ENCODE measurements around the gene PAK5.
A peak's percentile ranks its signal among the peaks of the same experiment; 100 is the strongest.

The PAK5 gene

GRCh38 chr20:9629831-9630230 is 209.0 kb downstream of the PAK5 start:
- Histone ChIP-seq H3K4me3 (no peak overlapping the region), H3K27ac (no peak overlapping the region)

DNA sequence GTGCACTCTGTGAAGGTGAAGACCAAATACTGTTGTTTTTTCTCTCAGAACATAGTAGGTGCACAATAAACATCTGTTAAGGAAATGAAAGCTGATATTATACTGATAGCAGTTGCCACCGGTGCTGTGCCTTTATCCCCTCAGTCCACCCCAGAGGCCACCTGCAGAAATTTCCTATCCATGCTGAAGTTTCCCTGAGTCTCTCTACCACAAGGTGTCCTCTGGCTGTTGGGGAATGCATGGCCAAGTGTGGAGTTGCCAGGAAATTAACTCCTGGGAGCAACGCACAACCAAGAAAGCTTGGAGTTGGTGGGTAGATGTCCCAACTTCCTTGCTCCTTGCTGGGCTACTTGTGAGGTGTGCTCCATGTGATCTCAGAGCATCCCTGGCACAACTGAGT is 210.3 kb downstream of the PAK5 start:
- H3K27ac ChIP-seq, result no peak overlapping the region
- no peak overlapping the region for H3K4me3 ChIP-seq

GRCh38 chr20:9628141-9628540 is 210.7 kb downstream of the PAK5 start:
- H3K4me3 ChIP-seq, result no peak overlapping the region
- H3K27ac ChIP-seq, result no peak overlapping the region

- H3K27ac ChIP-seq, result no peak overlapping the region
- H3K4me3 ChIP-seq, result no peak overlapping the region
These were observed 211.7 kb downstream of the PAK5 start for GRCh38 chr20:9627219-9627618.

- H3K27ac ChIP-seq, result no peak overlapping the region
These were observed 212.5 kb downstream of the PAK5 start for GRCh38 chr20:9626357-9626756.

DNA sequence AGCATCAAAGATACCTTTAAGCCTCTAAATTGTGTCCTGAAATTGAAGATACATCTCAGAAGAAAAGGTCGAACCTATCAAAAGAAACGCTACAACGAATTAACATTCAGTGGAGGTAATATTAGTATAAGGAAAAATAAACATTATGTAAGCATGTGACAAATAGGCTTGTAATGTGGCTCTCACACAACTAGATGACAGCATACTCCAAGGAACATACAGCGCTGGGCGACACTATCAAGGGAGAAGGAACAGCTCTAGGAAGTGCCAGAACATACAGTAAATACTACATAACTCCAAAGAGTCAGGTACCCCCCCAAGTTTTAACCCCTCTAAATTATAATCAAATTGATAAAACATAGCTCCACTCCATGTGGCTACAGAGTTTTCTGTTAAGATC is 220.9 kb downstream of the PAK5 start:
- no peak overlapping the region for H3K4me3 ChIP-seq
- H3K27ac ChIP-seq, result no peak overlapping the region

More at GRCh38 chr20:9626357-9626756, 212.5 kb downstream of the PAK5 start:
- H3K4me3 ChIP-seq, result no peak overlapping the region

DNA sequence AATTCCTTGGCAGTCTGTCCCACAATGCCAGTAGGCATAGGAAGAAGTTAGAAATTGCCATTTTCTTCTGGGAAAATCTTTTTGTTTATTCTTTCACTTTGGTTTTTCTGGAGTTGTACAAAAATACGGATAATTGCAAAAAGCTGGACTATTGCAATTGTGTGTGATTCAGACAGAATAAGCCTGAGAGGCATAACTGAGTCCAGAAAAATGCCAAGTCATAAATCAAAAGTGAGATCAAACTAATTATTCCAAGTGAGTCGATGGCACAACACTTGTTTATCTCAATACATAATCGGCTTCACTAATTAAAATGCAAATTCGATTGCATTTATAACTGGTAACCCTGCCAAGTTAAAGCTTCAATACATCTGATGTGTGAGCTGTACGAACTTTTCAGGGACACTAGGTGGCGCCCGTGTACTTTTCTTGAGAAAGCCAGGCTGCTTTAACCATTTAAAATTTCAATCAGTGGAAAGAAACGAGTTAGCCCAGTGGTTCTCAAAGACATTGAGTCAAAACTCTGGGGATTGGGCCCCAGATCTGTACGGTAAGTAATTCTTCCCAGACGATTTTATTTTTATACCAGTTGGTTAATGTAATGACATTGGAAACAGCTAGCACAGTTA is 221.9 kb downstream of the PAK5 start:
- Histone ChIP-seq H3K27ac (peak overlapping the region in 5 of 21 experiments; percentile 10 to 66 (median 50)), H3K4me3 (no peak overlapping the region)

- peak overlapping the region in 5 of 21 experiments; percentile 10 to 66 (median 50) for H3K27ac ChIP-seq
These were observed 222.4 kb downstream of the PAK5 start for GRCh38 chr20:9616455-9616805.

DNA sequence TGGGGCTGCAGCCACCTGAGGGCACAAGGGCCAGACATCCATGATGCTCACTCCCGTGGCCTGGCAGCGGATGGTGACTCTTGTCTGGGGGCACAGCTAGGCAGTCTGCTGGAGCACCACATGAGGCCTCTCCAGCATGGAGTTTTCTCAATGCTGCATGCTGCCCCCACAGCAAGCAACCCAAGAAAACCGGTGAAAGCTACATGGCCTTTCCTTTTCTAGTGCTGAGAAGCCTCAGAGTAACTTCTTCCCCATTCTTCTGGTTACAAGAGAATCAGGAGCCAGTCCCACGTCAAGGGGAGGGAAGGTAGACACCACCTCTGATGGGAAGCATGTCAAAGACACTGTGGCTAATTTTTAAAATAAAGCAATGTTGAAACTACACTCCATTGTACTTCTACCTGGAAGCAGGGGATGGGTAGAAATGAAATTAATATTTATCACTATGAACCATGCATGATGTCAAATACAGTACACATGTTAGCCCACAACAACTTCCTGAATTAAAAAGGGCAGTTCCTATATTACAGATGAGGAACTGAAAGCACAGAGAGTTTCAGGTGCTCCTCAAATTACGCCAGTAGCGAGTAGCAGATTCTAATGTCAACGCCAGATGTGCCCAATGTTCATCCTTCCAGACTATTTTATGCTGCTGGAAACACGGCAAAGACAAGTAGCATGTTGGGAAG is 223.0 kb downstream of the PAK5 start:
- H3K4me3 ChIP-seq, result no peak overlapping the region
- H3K27ac ChIP-seq, result peak overlapping the region in 2 of 21 experiments; percentile 39 to 66

More at GRCh38 chr20:9616455-9616805, 222.4 kb downstream of the PAK5 start:
- no peak overlapping the region for H3K4me3 ChIP-seq

DNA sequence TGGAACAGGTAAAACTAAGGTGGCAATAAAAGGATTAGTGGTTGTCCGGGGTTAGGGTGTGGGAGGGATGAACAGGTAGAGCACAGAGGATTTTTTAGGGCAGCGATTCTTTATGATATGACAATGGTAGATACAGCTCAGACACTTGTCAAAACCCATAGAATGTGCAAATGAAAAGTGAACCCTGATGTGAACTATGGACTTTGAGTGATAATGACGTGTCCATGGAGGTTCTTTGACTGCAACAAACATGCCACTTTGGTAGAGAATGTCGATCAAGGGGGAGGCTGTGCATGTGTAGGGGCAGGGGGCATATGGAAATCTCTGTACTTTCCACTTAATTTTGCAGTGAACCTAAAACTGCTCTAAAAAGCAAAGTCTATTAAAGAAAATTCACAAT is 223.8 kb downstream of the PAK5 start:
- H3K27ac ChIP-seq, result no peak overlapping the region
- H3K4me3 ChIP-seq, result no peak overlapping the region

DNA sequence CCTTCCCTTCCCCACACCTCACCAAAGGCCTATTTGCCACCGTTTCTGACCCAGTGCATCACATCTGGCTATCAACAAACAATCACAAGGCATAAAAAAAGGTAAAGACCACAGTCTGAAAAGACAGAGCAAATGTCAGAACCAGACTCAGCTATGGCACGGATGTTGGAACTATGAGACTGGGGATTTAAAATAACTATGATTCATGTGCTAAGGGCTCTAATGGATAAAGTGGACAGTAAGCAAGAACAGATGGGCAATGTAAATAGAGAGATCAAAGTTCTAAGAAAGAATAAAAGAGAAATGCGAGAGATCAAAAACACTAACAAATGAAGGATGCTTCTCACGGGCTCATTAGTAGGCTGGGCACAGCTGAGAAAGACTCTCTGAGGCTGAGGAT is 225.0 kb downstream of the PAK5 start:
- no peak overlapping the region for H3K4me3 ChIP-seq
- H3K27ac ChIP-seq, result peak overlapping the region in 1 of 21 experiments; percentile 2

GRCh38 chr20:9611921-9612320 is 227.0 kb downstream of the PAK5 start:
- Histone ChIP-seq H3K4me3 (no peak overlapping the region), H3K27ac (no peak overlapping the region)

- H3K27ac ChIP-seq, result no peak overlapping the region
- no peak overlapping the region for H3K4me3 ChIP-seq
These were observed 228.2 kb downstream of the PAK5 start for GRCh38 chr20:9610665-9611064.

DNA sequence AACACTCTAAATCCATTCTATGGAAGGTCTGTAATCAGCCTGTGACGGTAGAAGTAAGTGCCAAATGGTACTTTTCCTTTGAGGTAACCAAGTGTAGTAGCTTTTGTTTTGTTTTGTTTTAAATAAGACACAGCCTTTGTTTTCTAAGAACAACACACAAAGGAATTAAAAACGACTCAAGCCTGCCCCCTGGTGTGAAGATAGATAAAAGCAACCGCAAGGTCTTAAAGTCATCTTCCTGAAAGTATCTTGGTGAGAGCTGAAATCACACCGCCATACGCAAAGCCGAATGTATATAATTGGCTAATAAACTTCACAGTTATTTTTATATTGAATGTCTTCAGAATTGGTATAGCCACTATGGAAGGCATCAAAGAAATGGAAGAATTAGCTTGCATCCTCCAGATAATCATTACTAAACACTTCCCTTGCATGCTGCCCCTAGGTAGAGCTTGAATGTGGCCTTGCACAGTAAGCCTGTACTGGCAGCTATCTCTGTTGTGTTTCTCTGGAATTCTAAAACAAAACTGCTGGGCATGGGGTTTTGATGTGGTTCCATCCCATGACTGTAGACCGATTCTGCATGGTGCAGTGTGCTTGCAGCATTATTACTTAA is 228.9 kb downstream of the PAK5 start:
- Histone ChIP-seq H3K27ac (no peak overlapping the region), H3K4me3 (no peak overlapping the region)

- Histone ChIP-seq H3K27ac (no peak overlapping the region), H3K4me3 (no peak overlapping the region)
These were observed 230.1 kb downstream of the PAK5 start for GRCh38 chr20:9608639-9609340.

DNA sequence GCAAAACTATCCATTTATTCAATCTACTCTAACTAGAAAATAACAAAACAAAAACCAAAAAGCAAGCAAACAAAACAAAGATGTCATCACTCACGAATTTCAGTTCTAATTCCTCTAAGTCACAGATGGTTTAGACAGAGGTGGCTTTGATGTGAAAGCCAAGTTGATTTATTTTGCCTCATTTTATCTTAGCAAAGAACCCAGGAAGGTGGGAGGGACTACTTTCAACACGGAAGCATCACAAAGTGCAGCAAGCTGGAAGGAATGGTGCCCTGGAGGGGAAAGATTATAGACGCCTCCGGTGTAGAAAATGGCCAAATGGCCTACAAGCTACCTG is 236.1 kb downstream of the PAK5 start:
- Histone ChIP-seq H3K27ac (no peak overlapping the region), H3K4me3 (no peak overlapping the region)

GRCh38 chr20:9600562-9600961 is 238.3 kb downstream of the PAK5 start:
- Histone ChIP-seq H3K4me3 (no peak overlapping the region), H3K27ac (no peak overlapping the region)

DNA sequence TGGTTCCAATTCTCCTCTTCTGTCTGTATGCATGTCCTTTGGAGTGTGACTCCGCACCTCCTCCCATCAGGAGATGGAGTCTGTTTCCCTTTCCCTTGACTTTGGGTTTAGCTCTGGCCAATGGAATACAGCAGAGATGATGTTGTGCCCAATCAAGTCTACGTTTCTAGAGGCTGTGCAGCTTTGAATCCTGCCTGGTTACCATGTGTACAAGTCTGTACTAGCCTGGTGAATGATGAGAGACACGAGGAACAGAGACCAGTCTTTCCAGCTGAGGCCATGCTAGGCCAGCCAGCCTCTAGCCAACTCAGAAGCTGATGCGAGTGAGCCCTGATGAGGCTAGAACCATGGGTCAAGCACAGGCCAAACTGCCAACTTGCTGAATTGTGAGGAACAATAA is 241.3 kb downstream of the PAK5 start:
- H3K27ac ChIP-seq, result no peak overlapping the region
- no peak overlapping the region for H3K4me3 ChIP-seq

- H3K27ac ChIP-seq, result no peak overlapping the region
- no peak overlapping the region for H3K4me3 ChIP-seq
These were observed 243.1 kb downstream of the PAK5 start for GRCh38 chr20:9595763-9596162.

DNA sequence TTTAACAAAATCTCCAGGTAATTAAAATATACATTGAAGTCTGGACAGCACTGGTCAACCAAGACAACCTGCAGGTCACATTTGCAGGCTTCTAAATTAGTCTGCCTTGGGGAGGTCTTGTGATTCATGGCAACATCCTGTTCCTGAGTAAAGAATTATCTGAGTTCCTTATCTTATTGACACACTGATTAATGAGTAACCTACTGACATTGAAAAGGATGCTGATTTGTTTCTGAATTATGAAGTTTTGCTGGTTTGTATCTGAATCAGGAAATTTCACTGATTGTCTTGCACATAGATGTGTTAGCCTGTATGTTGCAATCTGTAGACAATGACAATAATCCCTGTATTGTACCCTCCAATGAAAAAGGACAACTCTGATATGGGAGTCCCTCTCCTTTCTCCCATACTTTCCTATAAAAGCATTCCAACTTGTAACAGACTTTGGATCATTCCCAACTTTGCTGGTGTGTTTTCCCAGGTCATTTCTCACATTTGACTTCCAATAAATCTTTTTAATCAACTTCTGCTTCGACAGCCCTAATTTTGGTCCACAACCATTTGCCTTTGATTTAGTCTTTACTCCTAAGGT is 244.5 kb downstream of the PAK5 start:
- H3K27ac ChIP-seq, result no peak overlapping the region
- no peak overlapping the region for H3K4me3 ChIP-seq
